AG04450 (cell line): Measurements from ENCODE around the gene CREG1. TPM values are rescaled to one million over a fixed set of nuclear protein-coding genes. Genes with fewer than 3 reads are reported as not detected.

Experiments used
- CTCF ChIA-PET: fragments of 300-600, 350-600 bp; formaldehyde crosslinking; extraction: SDS; loops from one replicate; lab custom pipeline; 2022; ENCODE audit warnings: antibody characterized with exemption, inconsistent platforms; lab: Charles Lee
- POLR2A ChIA-PET: fragments of 350-600 bp; formaldehyde crosslinking; extraction: SDS; loops from one replicate; lab custom pipeline; 2021; ENCODE audit warnings: antibody characterized with exemption, inconsistent platforms; lab: Yijun Ruan, JAX
- DNase-seq: peaks from one replicate; pipeline ENCODE4 v3.0.0-alpha.2; 2011; ENCODE audit warnings: low read depth, low spot score
- H3K27ac ChIP-seq: one replicate; pipeline ENCODE4 v1.5.1; 2012; ENCODE audit warnings: low read depth, low read length, control low read depth
- H3K27me3 ChIP-seq: one replicate; pipeline ENCODE4 v1.6.0; 2012; ENCODE audit warnings: low read length; ENCODE audit not compliant: control insufficient read depth, insufficient read depth
- H3K4me3 ChIP-seq: 2 replicates; pipeline ENCODE4 v1.5.1; 2011; ENCODE audit warnings: mild to moderate bottlenecking, low read depth, low read length, control low read depth
- H3K9me3 ChIP-seq: 2 replicates; pipeline ENCODE4 v1.5.1; 2012; ENCODE audit warnings: low read length; ENCODE audit not compliant: control insufficient read depth, insufficient read depth
- polyA plus RNA-seq: library from polyadenylated mRNA; depleted of rRNA; stranded (reverse); fragments of >200 nt; gene quantifications from 2 replicates; pipeline ENCODE4 v1.2.3, GENCODE V29; 2011
- TF ChIP-seq, protein P1 (sequence below): IDR thresholded peaks from 2 replicates; pipeline ENCODE4 v1.5.1; 2011; ENCODE audit warnings: low read depth, low read length, control low read depth, inconsistent platforms

Gene CREG1
- polyA plus RNA-seq, 1 experiment, result 31.2 TPM

DNA sequence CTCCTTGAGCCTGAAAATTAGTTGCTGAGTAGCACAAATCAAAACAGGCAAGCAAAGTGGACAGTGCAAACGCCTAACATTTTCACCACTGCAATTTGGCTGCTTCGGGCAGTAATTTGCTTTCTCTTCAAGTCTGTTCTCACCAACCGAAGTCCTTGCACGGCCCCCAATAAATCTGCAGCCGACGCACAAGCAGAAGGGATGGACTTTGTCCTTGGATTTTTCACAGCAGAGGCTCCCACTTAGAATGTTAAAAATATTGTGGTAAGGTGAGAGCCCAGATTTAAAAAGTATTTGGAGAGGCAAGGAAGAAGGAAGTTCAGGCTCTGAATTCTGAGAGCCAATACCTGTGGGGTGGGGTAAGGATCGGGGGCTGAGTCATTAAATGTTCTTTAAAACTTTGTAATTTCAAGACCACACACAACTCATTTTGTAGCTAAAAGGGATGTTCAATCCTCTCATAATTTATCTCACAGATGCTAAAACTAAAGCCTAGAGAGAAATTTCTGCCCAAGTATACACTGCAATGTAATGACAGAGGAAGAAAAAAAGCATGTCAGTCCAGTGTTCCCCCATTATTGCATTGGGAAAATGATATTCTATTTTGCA is 41.4 kb downstream of the CREG1 start:
- H3K9me3 ChIP-seq, result no peaks in the 10 kb centered on the region
- CTCF ChIA-PET, result no interaction called here
- H3K27ac ChIP-seq, result no peak overlapping the region
- H3K27me3 ChIP-seq, result peaks cover 6% of the 10 kb centered on the region
- DNase-seq, result no peak
- H3K4me3 ChIP-seq, result no peak overlapping the region
- TF ChIP-seq, protein P1, sequence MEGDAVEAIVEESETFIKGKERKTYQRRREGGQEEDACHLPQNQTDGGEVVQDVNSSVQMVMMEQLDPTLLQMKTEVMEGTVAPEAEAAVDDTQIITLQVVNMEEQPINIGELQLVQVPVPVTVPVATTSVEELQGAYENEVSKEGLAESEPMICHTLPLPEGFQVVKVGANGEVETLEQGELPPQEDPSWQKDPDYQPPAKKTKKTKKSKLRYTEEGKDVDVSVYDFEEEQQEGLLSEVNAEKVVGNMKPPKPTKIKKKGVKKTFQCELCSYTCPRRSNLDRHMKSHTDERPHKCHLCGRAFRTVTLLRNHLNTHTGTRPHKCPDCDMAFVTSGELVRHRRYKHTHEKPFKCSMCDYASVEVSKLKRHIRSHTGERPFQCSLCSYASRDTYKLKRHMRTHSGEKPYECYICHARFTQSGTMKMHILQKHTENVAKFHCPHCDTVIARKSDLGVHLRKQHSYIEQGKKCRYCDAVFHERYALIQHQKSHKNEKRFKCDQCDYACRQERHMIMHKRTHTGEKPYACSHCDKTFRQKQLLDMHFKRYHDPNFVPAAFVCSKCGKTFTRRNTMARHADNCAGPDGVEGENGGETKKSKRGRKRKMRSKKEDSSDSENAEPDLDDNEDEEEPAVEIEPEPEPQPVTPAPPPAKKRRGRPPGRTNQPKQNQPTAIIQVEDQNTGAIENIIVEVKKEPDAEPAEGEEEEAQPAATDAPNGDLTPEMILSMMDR, result no peak
- POLR2A ChIA-PET, result no interaction called here

DNA sequence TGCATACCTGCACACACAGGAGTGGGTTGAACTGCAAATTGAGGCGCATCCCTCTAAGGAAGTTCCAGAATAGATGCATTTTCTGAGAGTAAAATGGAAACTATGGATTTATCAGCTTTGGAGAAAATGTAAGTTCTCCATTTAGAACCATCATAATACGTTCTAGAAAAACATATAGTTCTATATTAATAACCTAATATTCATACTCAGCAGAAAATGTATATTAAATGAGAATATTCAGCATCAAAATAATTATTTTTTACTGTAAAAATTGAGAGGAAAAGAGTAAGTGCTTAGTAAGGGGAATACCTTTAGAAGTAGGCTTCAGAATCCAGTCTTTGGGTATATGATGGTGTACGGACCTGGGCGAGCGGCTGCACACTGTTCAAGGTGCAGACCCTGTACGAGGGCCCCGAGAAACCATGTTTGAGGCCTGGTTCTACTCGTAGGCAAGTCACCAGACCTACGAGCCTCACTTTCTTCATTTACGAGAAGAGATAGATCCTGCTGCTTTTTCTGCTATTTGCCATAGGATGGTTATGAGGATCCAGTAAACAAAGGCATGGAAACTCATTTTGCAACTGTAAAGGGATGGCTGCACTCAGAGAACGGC is 42.1 kb downstream of the CREG1 start:
- CTCF ChIA-PET, result no interaction called here
- POLR2A ChIA-PET, result no interaction called here
- Histone ChIP-seq H3K27ac (no peak overlapping the region), H3K27me3 (peaks cover 6% of the 10 kb centered on the region), H3K4me3 (no peak overlapping the region), H3K9me3 (no peaks in the 10 kb centered on the region)
- TF ChIP-seq, protein P1, result no peak
- DNase-seq, result no peak

DNA sequence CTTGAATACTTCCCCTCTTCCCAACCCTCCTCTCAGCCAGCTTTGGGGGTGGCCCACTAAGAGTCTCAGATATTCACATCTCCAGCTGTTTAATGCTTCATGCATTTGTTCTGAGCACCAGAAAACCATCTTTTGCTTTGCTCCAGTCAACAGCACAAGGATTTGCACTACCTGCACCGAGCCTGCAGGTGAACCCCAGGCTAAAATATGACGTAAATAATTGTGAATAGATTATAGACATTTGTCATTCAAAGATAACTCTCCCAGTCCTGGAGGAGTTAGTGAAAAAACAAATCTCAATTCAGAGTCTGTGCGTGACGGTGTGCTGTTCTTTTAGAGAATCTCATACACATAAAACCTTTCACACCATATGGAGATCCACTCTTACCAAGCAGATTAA is 42.7 kb downstream of the CREG1 start:
- Histone ChIP-seq H3K27ac (no peak overlapping the region), H3K27me3 (peaks cover 6% of the 10 kb centered on the region), H3K4me3 (no peak overlapping the region), H3K9me3 (no peaks in the 10 kb centered on the region)
- DNase-seq, result no peak
- TF ChIP-seq, protein P1, result no peak
- CTCF ChIA-PET, result no interaction called here
- POLR2A ChIA-PET, result no interaction called here

DNA sequence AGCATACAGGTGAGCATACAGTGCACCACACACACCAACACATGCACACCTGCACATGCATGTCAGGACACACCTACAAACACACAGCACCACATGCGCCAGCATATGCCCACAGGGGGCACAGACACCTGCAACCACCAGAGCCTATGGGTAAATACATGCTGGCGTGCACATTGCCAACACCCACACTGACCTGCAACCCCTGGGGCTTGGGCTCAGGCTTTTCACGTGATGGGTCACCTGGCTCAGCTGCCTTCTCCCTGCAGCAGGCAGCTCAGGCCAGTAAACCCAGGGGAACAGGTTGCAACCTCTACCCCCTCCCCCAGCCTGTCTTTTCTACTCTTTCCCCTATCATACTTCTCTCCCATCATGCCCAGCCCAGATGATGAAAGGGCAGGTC is 43.3 kb downstream of the CREG1 start:
- POLR2A ChIA-PET, result no interaction called here

DNA sequence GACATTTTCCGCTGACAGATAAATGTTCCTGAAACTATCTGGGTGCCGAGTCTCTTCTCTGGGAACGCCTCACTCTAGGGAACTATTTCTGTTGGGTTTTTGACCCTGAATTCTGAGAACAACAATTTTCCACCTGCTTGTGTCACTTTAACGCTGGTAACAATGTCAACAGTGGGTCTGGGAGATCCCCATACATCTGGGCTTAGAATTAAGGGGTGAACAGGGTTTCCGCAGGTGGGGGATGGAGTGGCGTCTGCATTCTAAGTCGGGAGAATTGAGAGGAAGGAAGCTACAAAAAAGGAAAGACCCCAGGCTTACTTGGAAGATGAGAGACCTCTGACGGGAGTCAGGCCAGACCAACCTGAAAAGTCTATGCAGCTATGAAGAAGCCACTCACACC is 44.0 kb downstream of the CREG1 start:
- TF ChIP-seq, protein P1, result no peak
- Histone ChIP-seq H3K4me3 (no peak overlapping the region), H3K27me3 (peaks cover 9% of the 10 kb centered on the region), H3K27ac (no peak overlapping the region), H3K9me3 (no peaks in the 10 kb centered on the region)
- CTCF ChIA-PET, result interaction anchor here (2.1 kb wide), 1 partner anchor 31 kb away, joined by 10 read pairs; no protein-coding TSS in a partner anchor
- POLR2A ChIA-PET, result no interaction called here
- DNase-seq, result no peak

More for the DNA sequence above, 43.3 kb downstream of the CREG1 start:
- DNase-seq, result no peak
- Histone ChIP-seq H3K27ac (no peak overlapping the region), H3K27me3 (peaks cover 9% of the 10 kb centered on the region), H3K4me3 (no peak overlapping the region), H3K9me3 (no peaks in the 10 kb centered on the region)
- TF ChIP-seq, protein P1, result no peak
- CTCF ChIA-PET, result no interaction called here
